Fibroblast of villous mesenchyme (primary cell): ENCODE measurements around the gene EIF2B2. TPM values are rescaled to one million over a fixed set of nuclear protein-coding genes. Genes with fewer than 3 reads are reported as not detected.

Experiments
- DNase-seq: peaks from one replicate; pipeline ENCODE4 v3.0.0-alpha.2; 2010; ENCODE audit warnings: low read depth
- H3K4me3 ChIP-seq: 2 replicates; pipeline ENCODE4 v1.5.1; 2011; ENCODE audit warnings: low read depth, mild to moderate bottlenecking, low read length
- CTCF ChIP-seq: IDR thresholded peaks from 2 replicates; pipeline ENCODE4 v1.5.1; 2012; ENCODE audit warnings: low read depth, mild to moderate bottlenecking, low read length; ENCODE audit not compliant: insufficient read depth
- total RNA-seq: library from RNA; depleted of rRNA; stranded (reverse); fragments of >200 nt; gene quantifications from 2 replicates; pipeline ENCODE4 v1.2.3, GENCODE V29; 2012

EIF2B2 gene
- total RNA-seq, 1 donor = 46.6 TPM

DNA sequence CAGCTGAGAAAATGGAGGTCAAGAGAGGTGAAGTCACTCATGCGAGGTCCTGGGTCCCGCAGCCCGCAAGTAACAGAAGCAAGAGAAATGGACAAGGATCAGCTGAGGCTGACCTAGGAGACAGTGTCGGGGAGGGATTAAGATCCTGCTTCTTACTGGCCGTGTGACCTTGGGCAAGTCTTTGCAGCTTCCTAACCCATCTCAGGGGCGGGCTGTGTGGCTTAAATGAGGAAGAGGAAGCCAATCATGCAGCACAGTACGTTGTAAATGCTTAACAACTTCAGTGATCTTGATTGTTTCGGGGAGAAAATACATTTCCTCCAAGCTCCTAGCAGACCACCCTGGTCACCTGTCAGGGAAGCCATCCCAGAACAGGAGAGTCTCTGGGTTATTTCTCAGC is 40.2 kb upstream of the EIF2B2 start:
- DNase-seq = no peak
- no peak for TF ChIP-seq CTCF

GRCh38 chr14:74963178-74963704 is 39.5 kb upstream of the EIF2B2 start:
- no peak overlapping the region for H3K4me3 ChIP-seq
- no peak for DNase-seq
- TF ChIP-seq CTCF = no peak

More for the DNA sequence above, 40.2 kb upstream of the EIF2B2 start:
- no peak overlapping the region for H3K4me3 ChIP-seq

- no peak for DNase-seq
- H3K4me3 ChIP-seq = no peak overlapping the region
- TF ChIP-seq CTCF = no peak
These were observed 38.9 kb upstream of the EIF2B2 start for GRCh38 chr14:74963705-74964271.

- no peak for TF ChIP-seq CTCF
- no peak for DNase-seq
- H3K4me3 ChIP-seq = no peak overlapping the region
These were observed 37.8 kb upstream of the EIF2B2 start for GRCh38 chr14:74964787-74965485.

GRCh38 chr14:74965486-74966153 is 37.1 kb upstream of the EIF2B2 start:
- TF ChIP-seq CTCF = no peak
- DNase-seq = no peak
- H3K4me3 ChIP-seq = no peak overlapping the region

- no peak for TF ChIP-seq CTCF
- no peak for DNase-seq
- no peak overlapping the region for H3K4me3 ChIP-seq
These were observed 33.9 kb upstream of the EIF2B2 start for GRCh38 chr14:74968811-74969210.
